Mammary epithelial cell (primary cell): ENCODE results near the gene FRMPD1.

Experiments used
- CTCF ChIP-seq, 2 donors: IDR thresholded peaks in 1 of 2; conservative IDR thresholded peaks in 1 of 2; 2 replicates each; pipeline ENCODE4 v1.5.1; 2011 to 2012; ENCODE audit warnings: inconsistent platforms in 2 of 2, low read length in 2 of 2, mild to moderate bottlenecking in 2 of 2, control low read depth in 1 of 2, low read depth in 1 of 2; ENCODE audit not compliant: insufficient read depth in 1 of 2; ENCODE audit errors: extremely low read depth in 1 of 2
- EZH2 ChIP-seq: IDR thresholded peaks from 2 replicates; pipeline ENCODE4 v1.6.1; 2012; ENCODE audit warnings: low read length, inconsistent platforms, borderline replicate concordance

GRCh38 chr9:37640246-37640645, 10.5 kb upstream of the FRMPD1 start:
- TF ChIP-seq CTCF (conservative IDR thresholded peaks at IDR 0.05 in 1 of 2, IDR thresholded peaks at IDR 0.05 in 1 of 2; ENCODE audit: extremely low read depth in 1 of 2, insufficient read depth in 1 of 2, low read depth in 1 of 2, low read length in 2 of 2) (no peak), EZH2 (no peak)
